ENCODE results near the gene ZNF354C.

DNA sequence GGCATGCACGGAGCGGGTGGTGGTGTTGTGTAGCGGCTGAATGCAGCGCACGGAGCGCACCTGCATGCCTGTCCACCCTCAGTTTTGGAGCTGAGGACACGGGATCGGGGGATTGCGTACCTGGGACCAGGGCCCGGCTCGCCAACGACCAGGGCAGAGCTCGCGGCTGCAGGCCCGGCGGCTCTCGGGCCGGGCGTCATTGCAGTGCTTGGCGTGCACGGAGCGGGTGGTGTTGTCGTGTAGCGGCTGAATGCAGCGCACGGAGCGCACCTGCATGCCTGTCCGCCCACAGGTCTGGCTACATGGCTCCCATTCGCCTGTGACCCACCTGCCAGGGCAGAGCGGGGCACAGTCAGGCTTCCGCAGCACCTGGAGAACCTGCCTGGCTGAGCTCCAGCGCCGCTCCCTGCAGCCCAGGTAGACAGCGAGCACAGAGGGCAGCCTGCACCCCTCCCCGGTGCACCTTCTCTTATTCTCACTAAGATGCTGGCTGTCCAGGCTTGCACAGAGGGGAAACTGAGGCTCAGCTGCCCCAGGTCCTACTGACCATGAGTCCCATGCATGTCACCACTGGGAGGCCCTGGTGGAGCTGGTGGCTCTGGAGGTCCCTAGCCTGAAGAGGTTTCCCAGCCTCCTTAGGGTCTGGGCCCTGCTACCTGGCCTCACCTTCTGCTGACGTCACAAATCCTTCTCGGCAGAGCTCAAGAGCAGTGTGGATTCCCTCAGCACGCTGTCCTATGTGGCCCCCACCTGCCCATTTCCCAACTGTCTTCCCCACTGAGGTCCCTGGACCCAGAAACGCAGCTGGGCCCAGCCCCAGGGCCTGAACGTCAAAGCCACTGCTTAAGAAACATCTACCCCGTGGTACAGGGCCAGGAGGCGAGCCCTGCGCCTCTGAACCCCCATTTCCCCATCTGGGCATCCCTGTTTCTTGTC, 64.9 kb downstream of the ZNF354C start:
- TF ChIP-seq ZNF781 (CRISPR knock-in tag; IDR thresholded peaks at IDR 0.05; ENCODE audit: borderline replicate concordance, not compliant biosample characterization) = no peak
- TF ChIP-seq TCF12 (IDR thresholded peaks at IDR 0.05) = no peak
- TF ChIP-seq TCF12 (CRISPR knock-in tag; IDR thresholded peaks at IDR 0.05) = no peak
- TF ChIP-seq, protein P1, sequence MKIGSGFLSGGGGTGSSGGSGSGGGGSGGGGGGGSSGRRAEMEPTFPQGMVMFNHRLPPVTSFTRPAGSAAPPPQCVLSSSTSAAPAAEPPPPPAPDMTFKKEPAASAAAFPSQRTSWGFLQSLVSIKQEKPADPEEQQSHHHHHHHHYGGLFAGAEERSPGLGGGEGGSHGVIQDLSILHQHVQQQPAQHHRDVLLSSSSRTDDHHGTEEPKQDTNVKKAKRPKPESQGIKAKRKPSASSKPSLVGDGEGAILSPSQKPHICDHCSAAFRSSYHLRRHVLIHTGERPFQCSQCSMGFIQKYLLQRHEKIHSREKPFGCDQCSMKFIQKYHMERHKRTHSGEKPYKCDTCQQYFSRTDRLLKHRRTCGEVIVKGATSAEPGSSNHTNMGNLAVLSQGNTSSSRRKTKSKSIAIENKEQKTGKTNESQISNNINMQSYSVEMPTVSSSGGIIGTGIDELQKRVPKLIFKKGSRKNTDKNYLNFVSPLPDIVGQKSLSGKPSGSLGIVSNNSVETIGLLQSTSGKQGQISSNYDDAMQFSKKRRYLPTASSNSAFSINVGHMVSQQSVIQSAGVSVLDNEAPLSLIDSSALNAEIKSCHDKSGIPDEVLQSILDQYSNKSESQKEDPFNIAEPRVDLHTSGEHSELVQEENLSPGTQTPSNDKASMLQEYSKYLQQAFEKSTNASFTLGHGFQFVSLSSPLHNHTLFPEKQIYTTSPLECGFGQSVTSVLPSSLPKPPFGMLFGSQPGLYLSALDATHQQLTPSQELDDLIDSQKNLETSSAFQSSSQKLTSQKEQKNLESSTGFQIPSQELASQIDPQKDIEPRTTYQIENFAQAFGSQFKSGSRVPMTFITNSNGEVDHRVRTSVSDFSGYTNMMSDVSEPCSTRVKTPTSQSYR (CRISPR knock-in tag; IDR thresholded peaks at IDR 0.05; ENCODE audit: borderline replicate concordance) = no peak
- TF ChIP-seq CREM (IDR thresholded peaks at IDR 0.05) = no peak
- TF ChIP-seq CREM (CRISPR knock-in tag; IDR thresholded peaks at IDR 0.05) = no peak
- no peak for TF ChIP-seq ZNF224 (CRISPR knock-in tag; IDR thresholded peaks at IDR 0.05)
- no peak for TF ChIP-seq CHD2 (IDR thresholded peaks at IDR 0.05; ENCODE audit: low read depth, low read length)
- no peak for TF ChIP-seq SRF (IDR thresholded peaks at IDR 0.05; ENCODE audit: low read depth, low read length)
- no peak for TF ChIP-seq RAD21 (CRISPR knock-in tag; IDR thresholded peaks at IDR 0.05)
- TF ChIP-seq, protein P2, sequence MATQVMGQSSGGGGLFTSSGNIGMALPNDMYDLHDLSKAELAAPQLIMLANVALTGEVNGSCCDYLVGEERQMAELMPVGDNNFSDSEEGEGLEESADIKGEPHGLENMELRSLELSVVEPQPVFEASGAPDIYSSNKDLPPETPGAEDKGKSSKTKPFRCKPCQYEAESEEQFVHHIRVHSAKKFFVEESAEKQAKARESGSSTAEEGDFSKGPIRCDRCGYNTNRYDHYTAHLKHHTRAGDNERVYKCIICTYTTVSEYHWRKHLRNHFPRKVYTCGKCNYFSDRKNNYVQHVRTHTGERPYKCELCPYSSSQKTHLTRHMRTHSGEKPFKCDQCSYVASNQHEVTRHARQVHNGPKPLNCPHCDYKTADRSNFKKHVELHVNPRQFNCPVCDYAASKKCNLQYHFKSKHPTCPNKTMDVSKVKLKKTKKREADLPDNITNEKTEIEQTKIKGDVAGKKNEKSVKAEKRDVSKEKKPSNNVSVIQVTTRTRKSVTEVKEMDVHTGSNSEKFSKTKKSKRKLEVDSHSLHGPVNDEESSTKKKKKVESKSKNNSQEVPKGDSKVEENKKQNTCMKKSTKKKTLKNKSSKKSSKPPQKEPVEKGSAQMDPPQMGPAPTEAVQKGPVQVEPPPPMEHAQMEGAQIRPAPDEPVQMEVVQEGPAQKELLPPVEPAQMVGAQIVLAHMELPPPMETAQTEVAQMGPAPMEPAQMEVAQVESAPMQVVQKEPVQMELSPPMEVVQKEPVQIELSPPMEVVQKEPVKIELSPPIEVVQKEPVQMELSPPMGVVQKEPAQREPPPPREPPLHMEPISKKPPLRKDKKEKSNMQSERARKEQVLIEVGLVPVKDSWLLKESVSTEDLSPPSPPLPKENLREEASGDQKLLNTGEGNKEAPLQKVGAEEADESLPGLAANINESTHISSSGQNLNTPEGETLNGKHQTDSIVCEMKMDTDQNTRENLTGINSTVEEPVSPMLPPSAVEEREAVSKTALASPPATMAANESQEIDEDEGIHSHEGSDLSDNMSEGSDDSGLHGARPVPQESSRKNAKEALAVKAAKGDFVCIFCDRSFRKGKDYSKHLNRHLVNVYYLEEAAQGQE (IDR thresholded peaks at IDR 0.05; ENCODE audit: borderline replicate concordance in 1 of 2, low read depth in 1 of 2, low read length in 2 of 2) = no peak
- TF ChIP-seq, protein P3, sequence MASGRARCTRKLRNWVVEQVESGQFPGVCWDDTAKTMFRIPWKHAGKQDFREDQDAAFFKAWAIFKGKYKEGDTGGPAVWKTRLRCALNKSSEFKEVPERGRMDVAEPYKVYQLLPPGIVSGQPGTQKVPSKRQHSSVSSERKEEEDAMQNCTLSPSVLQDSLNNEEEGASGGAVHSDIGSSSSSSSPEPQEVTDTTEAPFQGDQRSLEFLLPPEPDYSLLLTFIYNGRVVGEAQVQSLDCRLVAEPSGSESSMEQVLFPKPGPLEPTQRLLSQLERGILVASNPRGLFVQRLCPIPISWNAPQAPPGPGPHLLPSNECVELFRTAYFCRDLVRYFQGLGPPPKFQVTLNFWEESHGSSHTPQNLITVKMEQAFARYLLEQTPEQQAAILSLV (CRISPR knock-in tag; IDR thresholded peaks at IDR 0.05; ENCODE audit: borderline replicate concordance) = no peak
- no peak for TF ChIP-seq ARNTL (CRISPR knock-in tag; IDR thresholded peaks at IDR 0.05)
- TF ChIP-seq, protein P4, sequence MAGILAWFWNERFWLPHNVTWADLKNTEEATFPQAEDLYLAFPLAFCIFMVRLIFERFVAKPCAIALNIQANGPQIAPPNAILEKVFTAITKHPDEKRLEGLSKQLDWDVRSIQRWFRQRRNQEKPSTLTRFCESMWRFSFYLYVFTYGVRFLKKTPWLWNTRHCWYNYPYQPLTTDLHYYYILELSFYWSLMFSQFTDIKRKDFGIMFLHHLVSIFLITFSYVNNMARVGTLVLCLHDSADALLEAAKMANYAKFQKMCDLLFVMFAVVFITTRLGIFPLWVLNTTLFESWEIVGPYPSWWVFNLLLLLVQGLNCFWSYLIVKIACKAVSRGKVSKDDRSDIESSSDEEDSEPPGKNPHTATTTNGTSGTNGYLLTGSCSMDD (CRISPR knock-in tag; IDR thresholded peaks at IDR 0.05) = no peak

Data from HepG2 (cell line).